Heart left ventricle (tissue), 16 donors: ENCODE measurements around the gene ERMARD. TPM values are rescaled to one million over a fixed set of nuclear protein-coding genes. Genes with fewer than 3 reads are reported as not detected.

Experiments used
- ATAC-seq, 4 donors: fragments of 200-7000 bp; cut with Tn5 transposase; one replicate each; pipeline ENCODE4 v1.9.1; 2020 to 2022; ENCODE audit warnings: moderate library complexity in 4 of 4, mild to moderate bottlenecking in 3 of 4, moderate number of reproducible peaks in 1 of 4
- DNase-seq, 5 donors: peaks; one replicate each; pipeline ENCODE4 v3.0.0-alpha.2; 2020
- H3K27ac ChIP-seq, 12 donors: fragments of 200-600 bp; sonication (generic) in 4 of 12; one replicate each; pipeline versions ENCODE4 v1.5.0 to v1.8.0; 2016 to 2022; ENCODE audit warnings: mild to moderate bottlenecking in 2 of 12
- H3K27me3 ChIP-seq, 9 donors: fragments of 200-600 bp; sonication (generic) in 2 of 9; one replicate each; pipeline versions ENCODE4 v1.5.1 to v1.8.0; 2016 to 2022; ENCODE audit warnings: mild to moderate bottlenecking in 3 of 9
- H3K36me3 ChIP-seq, 9 donors: fragments of 200-600 bp; sonication (generic) in 2 of 9; one replicate each; pipeline versions ENCODE4 v1.5.0 to v1.8.0; 2018 to 2022; ENCODE audit warnings: mild to moderate bottlenecking in 2 of 9
- H3K4me1 ChIP-seq, 12 donors: fragments of 200-600 bp; sonication (generic) in 4 of 12; one replicate each; pipeline versions ENCODE4 v1.5.0 to v1.8.0; 2016 to 2022; ENCODE audit warnings: mild to moderate bottlenecking in 3 of 12
- H3K4me3 ChIP-seq, 12 donors: fragments of 200-600 bp; sonication (generic) in 4 of 12; one replicate each; pipeline versions ENCODE4 v1.5.0 to v1.8.0; 2017 to 2022; ENCODE audit warnings: mild to moderate bottlenecking in 9 of 12, moderate library complexity in 4 of 12
- H3K9me3 ChIP-seq, 12 donors: fragments of 200-600 bp; sonication (generic) in 4 of 12; one replicate each; pipeline versions ENCODE4 v1.5.0 to v1.8.0; 2016 to 2022; ENCODE audit warnings: mild to moderate bottlenecking in 1 of 12
- CTCF ChIP-seq, 12 donors: fragments of 200-600 bp; sonication (generic) in 4 of 12; IDR thresholded peaks; one replicate each; pipeline versions ENCODE4 v1.5.0 to v1.8.0; 2018 to 2022; ENCODE audit warnings: antibody characterized with exemption in 12 of 12, mild to moderate bottlenecking in 5 of 12
- POLR2A ChIP-seq, 2 donors: fragments of 450-650 bp; IDR thresholded peaks; one replicate each; pipeline ENCODE4 v1.6.1; 2017; ENCODE audit warnings: antibody characterized with exemption in 2 of 2, mild to moderate bottlenecking in 2 of 2, moderate library complexity in 2 of 2
- WGBS, 4 donors: extraction: QIAGEN DNeasy Blood & Tissue Kit in 2 of 4; methylation state at CpG; one replicate each; pipeline versions ENCODE4 v1.1.5 to v1.1.7; 2013 to 2018; 5-methylcytosine and 5-hydroxymethylcytosine counted together
- intact Hi-C, 10 donors: fragments of 100-400 bp; cut with DNase I; formaldehyde crosslinking; loops; one replicate each; pipeline versions ENCODE4 v1.11.1 to v1.14.2; 2022
- polyA plus RNA-seq, 2 donors: library from polyadenylated mRNA; stranded (reverse); fragments of 200-250 nt; gene quantifications; one replicate each; pipeline ENCODE4 v1.2.3, GENCODE V29; 2013
- total RNA-seq, 9 donors: library from RNA; depleted of rRNA in 2 of 9; stranded (reverse); fragments of >200 nt in 2 of 9; fragmentation: NEBNext Ultra II Directional in 3 of 9; extraction: Animal tissue kit (Norgen Biotek cat#: 25700) in 3 of 9; gene quantifications; one replicate each; pipeline versions ENCODE4 v1.1.0 to v1.2.4, GENCODE V29; 2016 to 2023
- donor health status: ischemic (EF 13 %, LVEDD 7.1; RV severe dilation, severe dysfunction).
- donor health status: healthy with polysubstance abuse.
- donor health status: DM: no; HTN: yes; CAD: no.
- donor health status: DM: no; HTN: no; CAD: no.
- donor health status: ischemic (EF 25% LVEDD 6.9; RV normal size, moderate dysfunction).
- donor health status: ischemic (EF 25% LVEDD 5.7; RV mildly dilated, moderate dysfunction).
- donor health status: healthy.
- donor health status: DM: yes; HTN: yes; CAD: no.
- donor health status: ischemic (EF 35%, LVEDD 5.7; RV mildly dilated, moderate dysfunction).
- donor health status: nonischemic (EF 11% LVEDD 7.7; RV severe dilation, severe dysfunction).
- donor health status: DM: yes; HTN: yes; CAD: no.
- donor health status: PGD.
- donor health status: ischemic (EF 29% LVEDD 5.4; RV normal size, mild dysfunction).
- donor health status: nonischemic (EF 23%, LVEDD 6.1; RV moderate dilation, normal function).

ERMARD gene
- total and polyA plus RNA-seq, 11 donors: 6.4 to 19.5 (median 8.8) TPM

GRCh38 chr6:169766921-169767736 lies 15.7 kb downstream of the ERMARD start:
- Histone ChIP-seq H3K36me3 (peaks cover 3 to 99% (median 83%) of the 10 kb centered on the region in 9 donors), H3K27ac (no peak overlapping the region)

GRCh38 chr6:169774347-169774746 lies 22.9 kb downstream of the ERMARD start:
- no peak for ATAC-seq
- DNase-seq: no peak
- no peaks in the 10 kb centered on the region for H3K9me3 ChIP-seq
- no peak overlapping the region for H3K4me3 ChIP-seq
- TF ChIP-seq CTCF (IDR thresholded peaks at IDR 0.05): no peak
- TF ChIP-seq POLR2A (IDR thresholded peaks at IDR 0.05): no peak
- H3K27me3 ChIP-seq: no peaks in the 10 kb centered on the region
- H3K4me1 ChIP-seq: no peaks in the 10 kb centered on the region
- H3K36me3 ChIP-seq: peaks cover 0 to 89% (median 63%) of the 10 kb centered on the region in 9 donors
- 84 to 94% (median 90%) methylated on average over 9 of the region's 9 CpGs for WGBS, 4 donors
- intact Hi-C loops: no loop called here
- no peak overlapping the region for H3K27ac ChIP-seq

More at GRCh38 chr6:169766921-169767736, 15.7 kb downstream of the ERMARD start:
- DNase-seq: no peak
- TF ChIP-seq CTCF (IDR thresholded peaks at IDR 0.05) (no peak), POLR2A (IDR thresholded peaks at IDR 0.05) (no peak)
- intact Hi-C loops: no loop called here
- Histone ChIP-seq H3K27me3 (no peaks in the 10 kb centered on the region), H3K9me3 (no peaks in the 10 kb centered on the region), H3K4me3 (no peak overlapping the region), H3K4me1 (no peaks in the 10 kb centered on the region)
- WGBS, 4 donors: 93 to 95% (median 94%) methylated on average over 13 of the region's 13 CpGs
- no peak for ATAC-seq

GRCh38 chr6:169775321-169775720 lies 23.9 kb downstream of the ERMARD start:
- TF ChIP-seq POLR2A (IDR thresholded peaks at IDR 0.05) (no peak), CTCF (IDR thresholded peaks at IDR 0.05) (no peak)
- intact Hi-C loops: no loop called here
- no peaks in the 10 kb centered on the region for H3K9me3 ChIP-seq
- no peak for ATAC-seq
- peaks cover 0 to 87% (median 67%) of the 10 kb centered on the region in 9 donors for H3K36me3 ChIP-seq
- H3K4me1 ChIP-seq: no peaks in the 10 kb centered on the region
- WGBS, 4 donors: 88 to 93% (median 90%) methylated on average over 10 of the region's 10 CpGs
- DNase-seq: no peak
- no peak overlapping the region for H3K4me3 ChIP-seq
- H3K27me3 ChIP-seq: no peaks in the 10 kb centered on the region
- H3K27ac ChIP-seq: no peak overlapping the region

GRCh38 chr6:169776379-169776778 lies 25.0 kb downstream of the ERMARD start:
- peaks cover 0 to 87% (median 74%) of the 10 kb centered on the region in 9 donors for H3K36me3 ChIP-seq
- H3K27ac ChIP-seq: no peak overlapping the region
- no peak for DNase-seq
- no peaks in the 10 kb centered on the region for H3K27me3 ChIP-seq
- H3K9me3 ChIP-seq: no peaks in the 10 kb centered on the region
- intact Hi-C loops: no loop called here
- H3K4me3 ChIP-seq: no peak overlapping the region
- H3K4me1 ChIP-seq: no peaks in the 10 kb centered on the region
- WGBS, 4 donors: 94 to 97% (median 95%) methylated on average over 13 of the region's 13 CpGs
- no peak for TF ChIP-seq POLR2A (IDR thresholded peaks at IDR 0.05)
- TF ChIP-seq CTCF (IDR thresholded peaks at IDR 0.05): no peak
- ATAC-seq: no peak
